ENCODE data around the gene NRP1. TPM values are rescaled to one million over a fixed set of nuclear protein-coding genes. Genes with fewer than 3 reads are reported as not detected.

The NRP1 gene
- total RNA-seq, 1 experiment from 2014 or later, result 555 TPM

DNA sequence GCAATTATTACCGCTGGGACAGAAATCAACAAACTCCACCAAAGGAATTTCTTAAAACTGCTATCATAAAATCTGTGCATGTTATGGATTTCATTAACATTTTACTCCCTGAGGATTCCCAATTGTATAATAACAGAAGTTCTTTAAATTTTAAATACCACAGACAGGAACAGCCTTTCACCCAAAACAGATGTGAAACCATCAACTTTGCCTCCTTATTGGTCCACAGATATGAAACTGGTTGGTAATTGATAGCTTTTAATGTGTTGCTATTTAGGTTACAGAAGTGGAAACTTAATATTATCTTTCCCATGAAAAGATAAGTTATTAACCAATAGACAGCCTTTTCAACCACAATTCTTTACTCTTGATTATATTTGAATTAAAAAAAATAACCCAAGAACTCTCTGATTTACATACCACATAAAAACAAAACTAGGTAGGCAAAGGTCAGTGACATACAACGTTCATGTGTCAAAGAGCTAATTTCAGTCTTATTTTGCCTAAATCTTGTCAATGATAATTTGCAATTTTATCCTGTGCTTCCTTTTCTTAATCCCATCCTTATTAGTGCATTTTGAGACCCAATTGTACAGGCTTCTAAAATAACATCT lies 90.0 kb downstream of the NRP1 start:
- no peaks in the 10 kb centered on the region for H3K9me3 ChIP-seq (ENCODE audit: low read length)
- no peak overlapping the region for H3K4me2 ChIP-seq (ENCODE audit: low read length)
- H3K9ac ChIP-seq (ENCODE audit: low read length), result no peak overlapping the region
- H3K36me3 ChIP-seq (ENCODE audit: low read depth, low read length), result peaks cover 89% of the 10 kb centered on the region
- H3F3A ChIP-seq (ENCODE audit: low read length, unreplicated experiment), result peaks cover 16% of the 10 kb centered on the region
- no peaks in the 10 kb centered on the region for H3K27me3 ChIP-seq (ENCODE audit: low read length)
- H3K4me1 ChIP-seq (ENCODE audit: insufficient read depth, low read length), result peaks cover 36% of the 10 kb centered on the region
- no TSS peak for BruUV-seq (replicated peaks)
- DNase-seq (no peak), ATAC-seq (no peak)
- H2AFZ ChIP-seq (ENCODE audit: low read length), result no peak overlapping the region
- intact Hi-C loops (cut with micrococcal nuclease), result no loop called here
- no peak overlapping the region for H3K27ac ChIP-seq (ENCODE audit: low read length)
- H4K20me1 ChIP-seq (ENCODE audit: low read length), result no peaks in the 10 kb centered on the region
- no peak overlapping the region for H3K4me3 ChIP-seq (ENCODE audit: low read length)
- ChIA-PET POLR2A (ENCODE audit: unreplicated experiment) (no interaction called here), CTCF (no interaction called here)
- H3K79me2 ChIP-seq (ENCODE audit: low read length), result peaks cover 34% of the 10 kb centered on the region
- TF ChIP-seq EZH2 (IDR thresholded peaks at IDR 0.05; ENCODE audit: low read length, unreplicated experiment) (no peak), EZH2phosphoT487 (IDR thresholded peaks at IDR 0.05; ENCODE audit: borderline replicate concordance, low read length) (no peak)
- TF ChIP-seq, protein P1, sequence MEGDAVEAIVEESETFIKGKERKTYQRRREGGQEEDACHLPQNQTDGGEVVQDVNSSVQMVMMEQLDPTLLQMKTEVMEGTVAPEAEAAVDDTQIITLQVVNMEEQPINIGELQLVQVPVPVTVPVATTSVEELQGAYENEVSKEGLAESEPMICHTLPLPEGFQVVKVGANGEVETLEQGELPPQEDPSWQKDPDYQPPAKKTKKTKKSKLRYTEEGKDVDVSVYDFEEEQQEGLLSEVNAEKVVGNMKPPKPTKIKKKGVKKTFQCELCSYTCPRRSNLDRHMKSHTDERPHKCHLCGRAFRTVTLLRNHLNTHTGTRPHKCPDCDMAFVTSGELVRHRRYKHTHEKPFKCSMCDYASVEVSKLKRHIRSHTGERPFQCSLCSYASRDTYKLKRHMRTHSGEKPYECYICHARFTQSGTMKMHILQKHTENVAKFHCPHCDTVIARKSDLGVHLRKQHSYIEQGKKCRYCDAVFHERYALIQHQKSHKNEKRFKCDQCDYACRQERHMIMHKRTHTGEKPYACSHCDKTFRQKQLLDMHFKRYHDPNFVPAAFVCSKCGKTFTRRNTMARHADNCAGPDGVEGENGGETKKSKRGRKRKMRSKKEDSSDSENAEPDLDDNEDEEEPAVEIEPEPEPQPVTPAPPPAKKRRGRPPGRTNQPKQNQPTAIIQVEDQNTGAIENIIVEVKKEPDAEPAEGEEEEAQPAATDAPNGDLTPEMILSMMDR (conservative IDR thresholded peaks at IDR 0.05; ENCODE audit: low read depth, low read length), result no peak
- H3K9me2 ChIP-seq (replicated peaks; ENCODE audit: low read length), result no peaks in the 10 kb centered on the region

DNA sequence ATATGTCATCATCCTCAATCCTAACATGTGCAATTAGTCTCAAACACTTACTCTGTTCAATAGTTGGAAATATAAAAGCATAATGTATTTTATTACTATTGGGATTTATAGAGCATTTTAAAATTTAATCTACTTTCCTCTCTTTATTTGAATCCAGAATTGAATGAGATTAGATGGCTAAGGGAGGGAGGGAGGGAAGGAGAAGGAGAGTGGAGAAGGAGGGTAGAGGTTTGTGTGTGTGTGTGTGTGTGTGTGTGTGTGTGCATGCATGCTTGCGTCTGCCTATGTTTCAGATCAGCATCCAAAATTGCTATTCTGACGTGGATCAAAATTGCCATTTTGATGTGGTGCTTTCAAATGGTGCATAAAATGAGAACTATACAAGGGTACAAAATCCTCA lies 90.8 kb downstream of the NRP1 start:
- intact Hi-C loops (cut with micrococcal nuclease), result no loop called here
- H3K27ac ChIP-seq (ENCODE audit: low read length), result no peak overlapping the region
- no peaks in the 10 kb centered on the region for H3K27me3 ChIP-seq (ENCODE audit: low read length)
- H3K79me2 ChIP-seq (ENCODE audit: low read length), result peaks cover 29% of the 10 kb centered on the region
- TF ChIP-seq EZH2 (IDR thresholded peaks at IDR 0.05; ENCODE audit: low read length, unreplicated experiment) (no peak), EZH2phosphoT487 (IDR thresholded peaks at IDR 0.05; ENCODE audit: borderline replicate concordance, low read length) (no peak)
- TF ChIP-seq, protein P1 (conservative IDR thresholded peaks at IDR 0.05; ENCODE audit: low read depth, low read length), result no peak
- no peak overlapping the region for H2AFZ ChIP-seq (ENCODE audit: low read length)
- H3K4me2 ChIP-seq (ENCODE audit: low read length), result no peak overlapping the region
- H3K9ac ChIP-seq (ENCODE audit: low read length), result no peak overlapping the region
- CTCF ChIA-PET, result interaction anchor here (1.3 kb wide), 1 partner anchor 50 kb away, joined by 4 read pairs; no protein-coding TSS in a partner anchor
- H3K36me3 ChIP-seq (ENCODE audit: low read depth, low read length), result peaks cover 84% of the 10 kb centered on the region
- ATAC-seq (no peak), DNase-seq (no peak)
- H4K20me1 ChIP-seq (ENCODE audit: low read length), result no peaks in the 10 kb centered on the region
- no peak overlapping the region for H3K4me3 ChIP-seq (ENCODE audit: low read length)
- peaks cover 15% of the 10 kb centered on the region for H3F3A ChIP-seq (ENCODE audit: low read length, unreplicated experiment)
- no peaks in the 10 kb centered on the region for H3K9me3 ChIP-seq (ENCODE audit: low read length)
- POLR2A ChIA-PET (ENCODE audit: unreplicated experiment), result no interaction called here
- no TSS peak for BruUV-seq (replicated peaks)
- no peaks in the 10 kb centered on the region for H3K9me2 ChIP-seq (replicated peaks; ENCODE audit: low read length)
- H3K4me1 ChIP-seq (ENCODE audit: insufficient read depth, low read length), result peaks cover 36% of the 10 kb centered on the region

DNA sequence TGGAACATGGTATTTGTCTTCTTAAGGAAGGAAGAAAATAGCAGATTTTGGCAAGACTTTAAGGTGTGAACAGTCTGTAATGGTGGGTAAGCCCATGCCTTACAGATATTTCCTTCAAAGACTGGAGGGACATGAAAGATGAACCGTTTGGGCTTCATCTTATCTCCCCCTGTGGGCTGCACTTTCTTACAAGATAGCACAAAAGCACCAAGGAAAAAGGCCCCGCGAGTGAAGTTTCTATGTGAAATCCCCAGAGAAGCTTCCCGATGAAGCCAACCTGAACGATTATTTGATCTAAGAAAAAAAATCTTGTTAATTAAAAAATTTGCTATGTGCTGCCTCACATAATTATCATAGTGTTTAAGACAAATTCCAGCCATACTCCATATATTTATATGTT lies 91.5 kb downstream of the NRP1 start:
- peaks cover 20% of the 10 kb centered on the region for H3F3A ChIP-seq (ENCODE audit: low read length, unreplicated experiment)
- H3K79me2 ChIP-seq (ENCODE audit: low read length), result peaks cover 25% of the 10 kb centered on the region
- no peaks in the 10 kb centered on the region for H3K9me2 ChIP-seq (replicated peaks; ENCODE audit: low read length)
- POLR2A ChIA-PET (ENCODE audit: unreplicated experiment), result no interaction called here
- BruUV-seq (replicated peaks), result no TSS peak
- peak overlapping the region; percentile 0; the same call in 1 of the 2 replicates for H3K27ac ChIP-seq (ENCODE audit: low read length)
- intact Hi-C loops (cut with micrococcal nuclease), result no loop called here
- no peaks in the 10 kb centered on the region for H3K9me3 ChIP-seq (ENCODE audit: low read length)
- no peak overlapping the region for H3K4me3 ChIP-seq (ENCODE audit: low read length)
- no peaks in the 10 kb centered on the region for H3K27me3 ChIP-seq (ENCODE audit: low read length)
- no peak overlapping the region for H3K4me2 ChIP-seq (ENCODE audit: low read length)
- ATAC-seq (no peak), DNase-seq (no peak)
- no peak overlapping the region for H3K9ac ChIP-seq (ENCODE audit: low read length)
- CTCF ChIA-PET, result interaction anchor here (1.3 kb wide), 1 partner anchor 50 kb away, joined by 4 read pairs; no protein-coding TSS in a partner anchor
- no peak for TF ChIP-seq EZH2phosphoT487 (IDR thresholded peaks at IDR 0.05; ENCODE audit: borderline replicate concordance, low read length)
- TF ChIP-seq, protein P1 (conservative IDR thresholded peaks at IDR 0.05; ENCODE audit: low read depth, low read length), result no peak
- no peak for TF ChIP-seq EZH2 (IDR thresholded peaks at IDR 0.05; ENCODE audit: low read length, unreplicated experiment)
- H3K36me3 ChIP-seq (ENCODE audit: low read depth, low read length), result peaks cover 79% of the 10 kb centered on the region
- no peaks in the 10 kb centered on the region for H4K20me1 ChIP-seq (ENCODE audit: low read length)
- H3K4me1 ChIP-seq (ENCODE audit: insufficient read depth, low read length), result peaks cover 36% of the 10 kb centered on the region
- H2AFZ ChIP-seq (ENCODE audit: low read length), result no peak overlapping the region

All from PC-3 (cell line).